ENCODE measurements around the gene DSN1.
A peak's percentile ranks its signal among the peaks of the same experiment; 100 is the strongest.
"Not testable (repeated sequence)": the region's sequence is repeated elsewhere in the genome, so short reads cannot be mapped to it uniquely, and the experiment has no call there.

The DSN1 gene, protein sequence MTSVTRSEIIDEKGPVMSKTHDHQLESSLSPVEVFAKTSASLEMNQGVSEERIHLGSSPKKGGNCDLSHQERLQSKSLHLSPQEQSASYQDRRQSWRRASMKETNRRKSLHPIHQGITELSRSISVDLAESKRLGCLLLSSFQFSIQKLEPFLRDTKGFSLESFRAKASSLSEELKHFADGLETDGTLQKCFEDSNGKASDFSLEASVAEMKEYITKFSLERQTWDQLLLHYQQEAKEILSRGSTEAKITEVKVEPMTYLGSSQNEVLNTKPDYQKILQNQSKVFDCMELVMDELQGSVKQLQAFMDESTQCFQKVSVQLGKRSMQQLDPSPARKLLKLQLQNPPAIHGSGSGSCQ

GRCh38 chr20:36773597-36774390 lies at the start of gene DSN1:
Gene DSN1 (minus strand): TSS chr20:36773763. CDS start chr20:36771458, 2,305 bp downstream.
- peak within 1 kb of the TSS; percentile 88 for H3K4me3 ChIP-seq (ENCODE audit: low read depth, low read length)

DNA sequence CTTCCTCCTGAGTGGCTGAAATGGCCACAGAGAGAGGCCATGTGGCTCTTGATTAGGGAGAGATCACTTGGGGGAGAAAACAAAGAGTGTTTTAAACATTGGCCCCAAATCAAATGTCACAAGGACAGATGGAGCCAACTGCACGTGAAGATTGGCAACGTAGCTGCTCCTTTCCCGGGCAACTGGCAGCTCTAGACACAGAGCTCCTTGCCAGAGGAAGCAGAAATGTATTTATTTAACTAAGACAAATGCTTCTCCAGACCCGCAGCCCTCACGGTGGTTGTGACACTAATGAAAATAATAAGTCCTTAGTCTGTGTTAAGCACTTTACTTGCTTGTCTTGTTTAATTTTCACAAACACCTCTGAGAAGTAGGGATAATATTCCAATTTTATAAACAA lies 49.6 kb upstream of the DSN1 start:
- H3K4me3 ChIP-seq (ENCODE audit: low read depth, low read length), result no peak overlapping the region

DNA sequence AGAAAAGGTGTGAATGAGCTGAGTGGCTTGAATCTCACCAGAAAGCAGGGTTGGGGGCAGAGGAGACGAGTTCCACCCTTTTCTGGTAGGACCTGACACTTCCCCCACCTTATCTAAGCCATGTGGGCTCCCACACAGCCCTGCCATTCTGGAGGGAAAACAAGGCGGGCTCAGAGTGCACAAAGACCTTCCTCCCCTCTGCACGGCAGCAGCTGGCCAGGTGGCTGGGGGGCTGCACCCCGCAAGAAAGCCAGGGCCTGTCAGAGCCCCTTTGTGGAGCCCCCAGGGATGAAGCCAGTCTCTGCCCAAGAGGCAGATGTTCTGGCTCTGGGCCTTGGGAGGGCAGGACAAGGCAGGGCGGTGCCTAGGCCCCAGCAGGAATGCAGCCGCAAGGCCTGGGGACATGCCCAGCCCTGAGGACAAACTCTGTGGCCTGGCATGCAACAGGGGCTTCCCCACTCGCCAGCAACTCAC lies 48.4 kb upstream of the DSN1 start:
- no peak overlapping the region for H3K4me3 ChIP-seq (ENCODE audit: low read depth, low read length)

- no peak overlapping the region for H3K4me3 ChIP-seq (ENCODE audit: low read depth, low read length)
These were observed 47.4 kb upstream of the DSN1 start for GRCh38 chr20:36820928-36821327.

DNA sequence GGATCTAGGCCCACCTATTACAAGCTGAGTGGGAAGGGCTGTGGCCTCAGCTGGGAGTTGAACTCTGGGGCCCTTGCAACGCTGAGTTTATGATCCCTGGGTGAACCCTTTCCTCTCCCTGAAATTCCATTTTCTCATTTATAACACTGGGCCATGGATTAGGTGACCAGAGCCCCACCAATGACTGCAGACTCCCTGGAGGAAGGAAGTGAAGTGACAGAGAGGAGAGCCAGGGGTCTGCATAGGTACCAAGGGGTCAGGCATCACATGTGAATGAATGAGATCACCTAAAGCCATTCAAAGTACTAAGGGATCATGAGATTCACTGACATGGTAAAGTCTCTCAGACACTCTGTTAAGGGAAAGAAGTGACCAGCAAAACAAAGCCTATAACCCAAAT lies 46.5 kb upstream of the DSN1 start:
- H3K4me3 ChIP-seq (ENCODE audit: low read depth, low read length), result no peak overlapping the region

DNA sequence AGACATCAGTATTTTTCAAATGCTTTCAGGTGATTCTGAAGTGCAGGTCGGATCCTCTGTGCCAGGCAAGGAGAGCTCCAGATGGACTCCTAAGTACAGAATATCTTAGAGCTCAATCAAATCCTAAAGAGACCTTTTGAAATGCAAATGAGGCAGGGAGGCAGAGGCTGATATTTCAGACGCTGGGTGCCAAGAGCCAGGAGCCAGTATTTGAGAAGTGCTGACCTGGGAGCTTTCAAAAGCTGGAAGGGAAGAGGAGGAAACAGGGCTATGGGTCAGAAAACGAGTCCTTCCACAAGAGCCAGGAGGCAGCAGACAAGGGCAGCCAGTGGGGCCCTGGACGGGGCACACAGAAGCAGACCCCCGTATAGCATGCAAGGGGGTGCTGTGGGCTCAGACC lies 46.1 kb upstream of the DSN1 start:
- no peak overlapping the region for H3K4me3 ChIP-seq (ENCODE audit: low read depth, low read length)

DNA sequence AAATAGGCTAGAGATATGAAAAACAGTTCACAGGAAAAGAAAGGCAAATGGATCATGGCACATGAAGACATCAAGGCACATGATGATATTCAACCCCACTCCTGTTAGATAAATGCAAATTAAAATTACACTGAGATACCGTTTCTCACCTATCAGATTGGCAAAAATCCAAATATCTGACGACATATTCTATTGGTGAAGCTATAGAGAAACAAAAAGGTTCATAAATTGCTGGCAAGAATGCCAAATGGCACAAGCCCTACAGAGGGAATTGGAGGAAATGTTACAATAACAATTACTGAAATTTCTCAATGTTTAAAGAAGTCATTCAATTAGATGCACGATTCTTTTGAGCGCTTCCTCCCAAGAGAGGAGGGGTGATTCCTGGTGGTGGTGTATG lies 45.3 kb upstream of the DSN1 start:
- H3K4me3 ChIP-seq (ENCODE audit: low read depth, low read length), result no peak overlapping the region

GRCh38 chr20:36818185-36818584 lies 44.6 kb upstream of the DSN1 start:
- H3K4me3 ChIP-seq (ENCODE audit: low read depth, low read length), result no peak overlapping the region

DNA sequence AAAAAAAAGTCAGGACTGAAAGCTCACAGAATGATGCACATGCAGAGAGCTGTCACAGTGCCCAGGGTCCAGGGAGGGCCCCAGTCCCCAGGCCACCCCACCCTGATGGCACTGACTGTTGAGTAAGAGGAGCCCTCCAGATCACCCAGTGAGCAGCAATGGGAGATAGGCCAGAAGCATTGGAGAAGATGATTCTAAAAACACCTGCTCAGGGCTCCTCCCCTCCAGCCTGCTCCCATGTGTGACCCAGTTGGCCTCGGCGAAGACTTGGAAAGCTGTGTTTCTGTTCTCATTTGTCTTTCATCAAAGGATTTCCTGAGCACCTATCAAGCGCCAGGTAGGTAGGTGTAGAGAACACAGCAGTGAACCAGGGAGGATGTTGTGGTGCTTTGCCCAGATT lies 43.9 kb upstream of the DSN1 start:
- no peak overlapping the region for H3K4me3 ChIP-seq (ENCODE audit: low read depth, low read length)

GRCh38 chr20:36815454-36816091 lies 42.0 kb upstream of the DSN1 start:
- no peak overlapping the region for H3K4me3 ChIP-seq (ENCODE audit: low read depth, low read length)

- H3K4me3 ChIP-seq (ENCODE audit: low read depth, low read length), result no peak overlapping the region
These were observed 39.3 kb upstream of the DSN1 start for GRCh38 chr20:36812594-36813463.

- H3K4me3 ChIP-seq (ENCODE audit: low read depth, low read length), result no peak overlapping the region
These were observed 35.0 kb upstream of the DSN1 start for GRCh38 chr20:36808317-36809257.

- no peak overlapping the region for H3K4me3 ChIP-seq (ENCODE audit: low read depth, low read length)
These were observed 32.5 kb upstream of the DSN1 start for GRCh38 chr20:36806049-36806448.

- no peak overlapping the region for H3K4me3 ChIP-seq (ENCODE audit: low read depth, low read length)
These were observed 31.8 kb upstream of the DSN1 start for GRCh38 chr20:36805396-36805795.

DNA sequence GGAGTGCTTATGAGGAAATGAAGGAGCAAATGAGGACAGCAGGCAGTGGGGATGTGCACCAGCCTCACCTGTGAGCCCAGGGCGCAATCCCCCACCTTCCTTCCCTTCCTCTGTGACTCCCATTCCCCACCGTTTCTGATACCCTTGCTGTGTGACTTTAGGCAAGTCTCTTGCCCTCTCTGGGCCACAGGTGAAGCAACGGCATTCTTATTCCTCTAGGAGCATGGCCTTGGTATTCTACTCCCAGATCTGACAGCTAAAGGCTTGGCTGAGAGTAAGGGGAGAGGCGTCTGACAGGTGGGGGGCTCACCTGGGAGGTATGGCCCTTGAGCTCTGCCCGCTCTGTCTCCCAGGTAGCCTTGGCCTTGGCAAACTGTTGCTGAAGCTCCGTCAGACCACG lies 30.9 kb upstream of the DSN1 start:
- H3K4me3 ChIP-seq (ENCODE audit: low read depth, low read length), result no peak overlapping the region

DNA sequence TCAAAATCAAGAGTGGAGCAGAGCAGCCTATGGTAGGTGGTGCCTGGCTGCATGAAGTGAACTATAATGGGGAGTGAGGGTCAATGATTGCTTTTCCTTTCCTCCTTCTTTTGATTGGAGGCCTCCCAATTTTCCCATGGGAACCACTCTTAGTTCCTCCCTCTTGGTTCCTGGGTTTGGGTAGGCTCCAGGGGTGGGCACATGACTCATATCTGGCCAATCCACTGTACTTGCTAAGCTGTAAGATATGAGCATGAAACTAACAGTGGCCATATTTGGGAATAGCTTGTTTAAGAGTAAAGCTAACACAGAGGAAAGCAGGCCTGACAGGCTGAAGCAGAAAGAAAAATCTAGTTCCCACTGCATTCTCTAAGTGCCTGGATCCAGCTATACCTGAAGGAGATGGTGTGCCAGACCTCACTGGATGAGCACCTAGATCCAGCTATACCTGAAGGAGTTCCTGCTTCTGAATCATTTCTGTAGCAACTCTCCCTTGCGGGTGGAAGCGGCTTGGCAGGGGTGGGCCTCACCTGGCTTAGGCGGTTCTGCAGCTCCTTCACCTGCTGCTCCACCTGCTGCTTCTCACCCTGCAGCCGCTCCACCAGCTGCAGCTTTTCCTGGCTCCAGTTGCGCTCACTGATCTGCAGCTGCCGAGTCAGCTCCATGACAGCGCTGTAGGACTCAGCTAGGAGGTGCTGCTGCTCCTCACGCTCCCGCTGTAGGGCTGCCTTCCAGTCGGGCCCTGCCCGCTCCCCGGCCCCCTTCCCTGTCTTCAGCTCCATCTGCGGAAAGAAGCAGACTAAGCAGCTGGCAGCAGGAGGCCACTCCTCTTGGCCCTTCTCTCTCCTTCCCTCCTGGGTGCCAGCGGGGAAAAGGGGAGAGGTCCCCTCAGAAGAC lies 29.0 kb upstream of the DSN1 start:
- no peak overlapping the region for H3K4me3 ChIP-seq (ENCODE audit: low read depth, low read length)

- H3K4me3 ChIP-seq (ENCODE audit: low read depth, low read length), result no peak overlapping the region
These were observed 26.8 kb upstream of the DSN1 start for GRCh38 chr20:36800410-36800809.

- H3K4me3 ChIP-seq (ENCODE audit: low read depth, low read length), result not testable (repeated sequence)
These were observed 25.8 kb upstream of the DSN1 start for GRCh38 chr20:36799313-36799712.

DNA sequence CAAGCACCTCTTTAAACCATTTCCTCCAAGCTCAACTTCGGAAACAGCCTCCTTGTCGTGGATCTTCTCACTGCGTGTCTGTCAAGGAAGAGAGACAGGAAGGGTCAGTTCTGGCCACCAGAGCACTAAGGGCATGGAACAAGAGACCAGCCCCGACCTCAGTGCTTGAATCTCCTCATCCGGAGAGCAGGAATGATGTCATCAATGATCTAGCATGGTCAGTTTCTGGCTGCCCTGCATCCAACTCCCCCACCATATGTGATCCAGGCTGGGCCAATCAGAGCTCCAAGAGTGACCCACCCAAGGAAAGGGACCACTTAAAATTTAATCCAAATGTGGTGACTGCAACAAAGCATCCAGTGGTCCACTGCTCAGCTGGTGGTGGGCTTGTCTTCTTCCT lies 23.3 kb upstream of the DSN1 start:
- H3K4me3 ChIP-seq (ENCODE audit: low read depth, low read length), result no peak overlapping the region

Measured in iPS-11a (cell line).